ENCODE results near the gene GMFB. TPM values are rescaled to one million over a fixed set of nuclear protein-coding genes. Genes with fewer than 3 reads are reported as not detected.

The GMFB gene
- total RNA-seq, 1 experiment from 2014 or later = 79.2 TPM

DNA sequence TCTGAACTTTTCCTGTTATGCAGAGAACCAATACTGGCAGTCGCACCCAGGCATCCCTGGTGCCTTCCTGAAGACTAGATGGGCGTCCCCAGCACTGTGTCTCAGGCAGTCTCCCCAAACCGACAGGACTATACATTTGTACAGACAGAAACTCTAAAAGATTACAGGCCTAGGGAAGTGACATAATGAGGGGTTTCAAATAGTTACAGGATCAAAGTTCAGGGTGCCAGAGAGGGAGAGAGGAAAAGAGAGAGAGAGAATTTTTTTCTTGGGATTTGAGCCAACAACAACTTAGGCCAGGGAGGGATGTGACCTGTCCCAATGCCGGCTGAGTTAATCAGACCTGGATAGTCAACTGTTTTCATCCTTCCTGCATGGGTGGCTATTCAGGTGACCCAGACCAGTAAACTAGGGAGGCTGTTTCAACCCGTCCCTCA lies 9.3 kb upstream of the GMFB start:
- Histone ChIP-seq H2AFZ (ENCODE audit: low read length) (no peak overlapping the region), H2BK15ac (ENCODE audit: low read depth, low read length) (no peak overlapping the region)

More for the DNA sequence above, 9.3 kb upstream of the GMFB start:
- H3K4me2 ChIP-seq (ENCODE audit: insufficient read depth, insufficient read length, low read length) = no peak overlapping the region
- TF ChIP-seq, protein P1, sequence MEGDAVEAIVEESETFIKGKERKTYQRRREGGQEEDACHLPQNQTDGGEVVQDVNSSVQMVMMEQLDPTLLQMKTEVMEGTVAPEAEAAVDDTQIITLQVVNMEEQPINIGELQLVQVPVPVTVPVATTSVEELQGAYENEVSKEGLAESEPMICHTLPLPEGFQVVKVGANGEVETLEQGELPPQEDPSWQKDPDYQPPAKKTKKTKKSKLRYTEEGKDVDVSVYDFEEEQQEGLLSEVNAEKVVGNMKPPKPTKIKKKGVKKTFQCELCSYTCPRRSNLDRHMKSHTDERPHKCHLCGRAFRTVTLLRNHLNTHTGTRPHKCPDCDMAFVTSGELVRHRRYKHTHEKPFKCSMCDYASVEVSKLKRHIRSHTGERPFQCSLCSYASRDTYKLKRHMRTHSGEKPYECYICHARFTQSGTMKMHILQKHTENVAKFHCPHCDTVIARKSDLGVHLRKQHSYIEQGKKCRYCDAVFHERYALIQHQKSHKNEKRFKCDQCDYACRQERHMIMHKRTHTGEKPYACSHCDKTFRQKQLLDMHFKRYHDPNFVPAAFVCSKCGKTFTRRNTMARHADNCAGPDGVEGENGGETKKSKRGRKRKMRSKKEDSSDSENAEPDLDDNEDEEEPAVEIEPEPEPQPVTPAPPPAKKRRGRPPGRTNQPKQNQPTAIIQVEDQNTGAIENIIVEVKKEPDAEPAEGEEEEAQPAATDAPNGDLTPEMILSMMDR (conservative IDR thresholded peaks at IDR 0.05) = no peak
- H3K79me2 ChIP-seq (ENCODE audit: insufficient read depth, low read length) = no peaks in the 10 kb centered on the region
- no peaks in the 10 kb centered on the region for H3K23me2 ChIP-seq (ENCODE audit: insufficient read length, low read depth, low read length, poor library complexity, severe bottlenecking)
- no peak overlapping the region for H4K5ac ChIP-seq (ENCODE audit: insufficient read length, low read depth, low read length)
- no peak overlapping the region for H3K56ac ChIP-seq (ENCODE audit: insufficient read length, low read depth, low read length)
- no peak overlapping the region for H2AK5ac ChIP-seq (ENCODE audit: insufficient read length, low read length)
- H3K4me3 Mint-ChIP-seq = no peak overlapping the region
- H3T11ph ChIP-seq (ENCODE audit: low read length) = no peak overlapping the region
- WGBS (ENCODE audit: extremely low coverage, insufficient read length, low lambda C conversion rate) = no CpG with 5 or more reads among the region's 5 CpGs
- H3K27me3 Mint-ChIP-seq (ENCODE audit: low read depth) = no peaks in the 10 kb centered on the region
- no peaks in the 10 kb centered on the region for H3K27me3 ChIP-seq (ENCODE audit: insufficient read depth, low read length)
- H3K14ac ChIP-seq (ENCODE audit: insufficient read depth, low read length) = no peak overlapping the region
- no peak overlapping the region for H2BK120ac ChIP-seq (ENCODE audit: low read depth, low read length, poor library complexity, severe bottlenecking)
- H3K4me1 Mint-ChIP-seq = peaks cover 5% of the 10 kb centered on the region in 2 experiments; a peak in 2 of 4 replicates
- H3K18ac ChIP-seq (ENCODE audit: insufficient read length, low read depth, low read length) = no peak overlapping the region
- no peaks in the 10 kb centered on the region for H3K79me1 ChIP-seq (ENCODE audit: insufficient read depth, low read depth, low read length, poor library complexity, severe bottlenecking)
- H3K4me1 ChIP-seq (ENCODE audit: insufficient read depth, low read length) = no peaks in the 10 kb centered on the region
- no peaks in the 10 kb centered on the region; a peak in 1 of 7 replicates for H3K36me3 Mint-ChIP-seq (ENCODE audit: insufficient read depth in 1 of 3, low read depth in 3 of 3)
- no peak overlapping the region for H4K91ac ChIP-seq (ENCODE audit: insufficient read length, low read depth, low read length)
- H2BK5ac ChIP-seq (ENCODE audit: insufficient read length, low read length) = no peak overlapping the region
- H4K8ac ChIP-seq (replicated peaks; ENCODE audit: insufficient read length, low read depth, low read length) = no peak overlapping the region
- H3K9me3 Mint-ChIP-seq = no peaks in the 10 kb centered on the region
- no peak overlapping the region for H3K4ac ChIP-seq (ENCODE audit: low read depth, low read length)
- H3K27ac Mint-ChIP-seq = no peak overlapping the region
- H4K20me1 ChIP-seq (ENCODE audit: control insufficient read depth, insufficient read depth, insufficient read length) = no peaks in the 10 kb centered on the region
- no peak for DNase-seq
- H3K27ac ChIP-seq (ENCODE audit: insufficient read length, low read depth, low read length) = no peak overlapping the region
- no peak overlapping the region for H3K23ac ChIP-seq (ENCODE audit: insufficient read length, low read depth, low read length)
- no peak overlapping the region for H3K9ac ChIP-seq (ENCODE audit: extremely low read depth, insufficient read length, low read length)
- H2BK20ac ChIP-seq (ENCODE audit: low read depth, low read length, poor library complexity, severe bottlenecking) = no peak overlapping the region
- no peaks in the 10 kb centered on the region for H3K9me3 ChIP-seq (ENCODE audit: control insufficient read depth, low read depth, low read length)
- H2BK12ac ChIP-seq (ENCODE audit: insufficient read length, low read depth, low read length) = no peak overlapping the region
